ENCODE data around the gene ITGBL1. TPM values are rescaled to one million over a fixed set of nuclear protein-coding genes. Genes with fewer than 3 reads are reported as not detected.

The ITGBL1 gene
- total RNA-seq, 1 donor: 398 TPM

DNA sequence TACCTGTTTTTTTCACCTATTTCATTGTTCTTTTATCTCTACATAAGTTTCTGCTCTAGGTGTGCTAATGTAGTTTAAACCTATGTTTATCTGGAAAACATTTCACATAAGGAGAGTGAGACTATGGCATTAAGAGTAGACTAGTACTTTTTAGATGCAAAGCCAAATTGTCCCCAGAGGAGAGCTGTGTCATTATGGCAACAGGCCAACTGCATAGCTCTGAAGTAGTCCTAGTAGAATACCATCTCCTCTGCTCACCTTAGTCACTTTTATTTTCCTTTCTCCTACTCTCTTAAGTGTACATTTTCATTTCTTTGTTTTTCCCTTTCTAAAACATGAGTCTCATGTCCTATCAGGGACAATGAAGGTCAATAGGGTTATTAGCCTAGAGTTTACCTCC, 123.1 kb downstream of the ITGBL1 start:
- H3K4me2 ChIP-seq (ENCODE audit: insufficient read depth, low read length): no peak overlapping the region
- H3K9me3 ChIP-seq (ENCODE audit: low read depth, low read length): no peaks in the 10 kb centered on the region

GRCh38 chr13:101576455-101576854, 124.0 kb downstream of the ITGBL1 start:
- no peak overlapping the region for H2AFZ ChIP-seq (ENCODE audit: low read length)
- no peak overlapping the region for H3K4me2 ChIP-seq (ENCODE audit: insufficient read depth, low read length)
- DNase-seq (ENCODE audit: insufficient read length, low spot score, missing footprints): peak; percentile 63
- no peaks in the 10 kb centered on the region for H3K9me3 ChIP-seq (ENCODE audit: low read depth, low read length)
- peaks cover 5% of the 10 kb centered on the region for H3K36me3 ChIP-seq (ENCODE audit: insufficient read depth, low read length)
- peaks cover 22% of the 10 kb centered on the region for H4K20me1 ChIP-seq (ENCODE audit: insufficient read depth, low read length)
- TF ChIP-seq, protein P1, sequence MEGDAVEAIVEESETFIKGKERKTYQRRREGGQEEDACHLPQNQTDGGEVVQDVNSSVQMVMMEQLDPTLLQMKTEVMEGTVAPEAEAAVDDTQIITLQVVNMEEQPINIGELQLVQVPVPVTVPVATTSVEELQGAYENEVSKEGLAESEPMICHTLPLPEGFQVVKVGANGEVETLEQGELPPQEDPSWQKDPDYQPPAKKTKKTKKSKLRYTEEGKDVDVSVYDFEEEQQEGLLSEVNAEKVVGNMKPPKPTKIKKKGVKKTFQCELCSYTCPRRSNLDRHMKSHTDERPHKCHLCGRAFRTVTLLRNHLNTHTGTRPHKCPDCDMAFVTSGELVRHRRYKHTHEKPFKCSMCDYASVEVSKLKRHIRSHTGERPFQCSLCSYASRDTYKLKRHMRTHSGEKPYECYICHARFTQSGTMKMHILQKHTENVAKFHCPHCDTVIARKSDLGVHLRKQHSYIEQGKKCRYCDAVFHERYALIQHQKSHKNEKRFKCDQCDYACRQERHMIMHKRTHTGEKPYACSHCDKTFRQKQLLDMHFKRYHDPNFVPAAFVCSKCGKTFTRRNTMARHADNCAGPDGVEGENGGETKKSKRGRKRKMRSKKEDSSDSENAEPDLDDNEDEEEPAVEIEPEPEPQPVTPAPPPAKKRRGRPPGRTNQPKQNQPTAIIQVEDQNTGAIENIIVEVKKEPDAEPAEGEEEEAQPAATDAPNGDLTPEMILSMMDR (IDR thresholded peaks at IDR 0.05; ENCODE audit: extremely low read depth, low read depth, low read length): no peak
- H3K27me3 ChIP-seq (ENCODE audit: insufficient read depth, low read length): no peaks in the 10 kb centered on the region
- no peak overlapping the region for H3K4me3 ChIP-seq (ENCODE audit: insufficient read depth, low read length)
- H3K79me2 ChIP-seq (ENCODE audit: insufficient read depth, low read length): peaks cover 57% of the 10 kb centered on the region
- H3K4me1 ChIP-seq (ENCODE audit: insufficient read depth, low read length): peaks cover 49% of the 10 kb centered on the region
- no peak overlapping the region for H3K27ac ChIP-seq (ENCODE audit: low read depth, low read length)

More for the DNA sequence above, 123.1 kb downstream of the ITGBL1 start:
- Histone ChIP-seq H3K4me1 (ENCODE audit: insufficient read depth, low read length) (peaks cover 57% of the 10 kb centered on the region), H2AFZ (ENCODE audit: low read length) (no peak overlapping the region), H4K20me1 (ENCODE audit: insufficient read depth, low read length) (peaks cover 30% of the 10 kb centered on the region), H3K27ac (ENCODE audit: low read depth, low read length) (no peak overlapping the region), H3K79me2 (ENCODE audit: insufficient read depth, low read length) (peaks cover 62% of the 10 kb centered on the region), H3K36me3 (ENCODE audit: insufficient read depth, low read length) (peaks cover under 1% of the 10 kb centered on the region), H3K4me3 (ENCODE audit: insufficient read depth, low read length) (no peak overlapping the region), H3K27me3 (ENCODE audit: insufficient read depth, low read length) (no peaks in the 10 kb centered on the region)
- no peak for DNase-seq (ENCODE audit: insufficient read length, low spot score, missing footprints)
- TF ChIP-seq, protein P1 (IDR thresholded peaks at IDR 0.05; ENCODE audit: extremely low read depth, low read depth, low read length): no peak

DNA sequence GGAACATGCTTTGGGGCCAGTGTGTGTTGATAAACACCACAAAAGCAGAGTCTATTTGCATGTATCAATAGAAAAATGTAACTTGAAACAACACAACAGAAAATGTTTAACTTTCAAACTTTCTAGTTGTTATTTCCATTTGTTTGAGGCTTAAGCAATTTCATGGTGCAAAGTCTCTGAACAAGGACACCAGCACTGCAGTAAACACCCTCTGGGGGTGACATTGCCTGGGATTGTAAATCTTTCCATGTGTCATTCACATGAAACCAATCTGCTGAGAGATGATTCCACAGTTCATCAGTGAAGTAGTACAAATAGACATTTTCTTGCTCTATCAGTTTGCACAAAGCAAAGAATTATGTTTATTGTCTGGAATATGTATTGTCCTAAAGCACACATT, 124.5 kb downstream of the ITGBL1 start:
- Histone ChIP-seq H3K27ac (ENCODE audit: low read depth, low read length) (no peak overlapping the region), H3K36me3 (ENCODE audit: insufficient read depth, low read length) (peaks cover 5% of the 10 kb centered on the region), H3K4me3 (ENCODE audit: insufficient read depth, low read length) (no peak overlapping the region), H4K20me1 (ENCODE audit: insufficient read depth, low read length) (peaks cover 18% of the 10 kb centered on the region), H3K4me1 (ENCODE audit: insufficient read depth, low read length) (peaks cover 45% of the 10 kb centered on the region), H3K9me3 (ENCODE audit: low read depth, low read length) (no peaks in the 10 kb centered on the region), H2AFZ (ENCODE audit: low read length) (no peak overlapping the region), H3K79me2 (ENCODE audit: insufficient read depth, low read length) (peaks cover 53% of the 10 kb centered on the region), H3K27me3 (ENCODE audit: insufficient read depth, low read length) (no peaks in the 10 kb centered on the region), H3K4me2 (ENCODE audit: insufficient read depth, low read length) (no peak overlapping the region)
- no peak for DNase-seq (ENCODE audit: insufficient read length, low spot score, missing footprints)
- TF ChIP-seq, protein P1 (IDR thresholded peaks at IDR 0.05; ENCODE audit: extremely low read depth, low read depth, low read length): no peak

- DNase-seq (ENCODE audit: insufficient read length, low spot score, missing footprints): peak; percentile 53
- peak overlapping the region; percentile 28 for H3K4me2 ChIP-seq (ENCODE audit: insufficient read depth, low read length)
- peaks cover 13% of the 10 kb centered on the region for H3K36me3 ChIP-seq (ENCODE audit: insufficient read depth, low read length)
- H3K79me2 ChIP-seq (ENCODE audit: insufficient read depth, low read length): peaks cover 46% of the 10 kb centered on the region
- TF ChIP-seq, protein P1 (IDR thresholded peaks at IDR 0.05; ENCODE audit: extremely low read depth, low read depth, low read length): no peak
- no peaks in the 10 kb centered on the region for H3K9me3 ChIP-seq (ENCODE audit: low read depth, low read length)
- no peak overlapping the region for H3K4me3 ChIP-seq (ENCODE audit: insufficient read depth, low read length)
- H4K20me1 ChIP-seq (ENCODE audit: insufficient read depth, low read length): peaks cover 22% of the 10 kb centered on the region
- no peak overlapping the region for H2AFZ ChIP-seq (ENCODE audit: low read length)
- H3K4me1 ChIP-seq (ENCODE audit: insufficient read depth, low read length): peaks cover 42% of the 10 kb centered on the region
- no peaks in the 10 kb centered on the region for H3K27me3 ChIP-seq (ENCODE audit: insufficient read depth, low read length)
- peak overlapping the region; percentile 67 for H3K27ac ChIP-seq (ENCODE audit: low read depth, low read length)
Observed at GRCh38 chr13:101579281-101579802, 126.9 kb downstream of the ITGBL1 start.

Measured in osteoblast (primary cell).